Sigmoid colon (tissue), 7 donors: Measurements from ENCODE around the gene WSB2. TPM values are rescaled to one million over a fixed set of nuclear protein-coding genes. Genes with fewer than 3 reads are reported as not detected.

ENCODE experiments used
- DNase-seq: peaks from one replicate; pipeline ENCODE4 v3.0.0-alpha.2; 2019
- H3K27ac ChIP-seq, 4 donors: fragments of 200-600 bp; sonication (generic); one replicate each; pipeline ENCODE4 v1.5.1; 2016 to 2019; ENCODE audit warnings: mild to moderate bottlenecking in 1 of 4
- H3K27me3 ChIP-seq, 3 donors: fragments of 200-600 bp; sonication (generic); one replicate each; pipeline ENCODE4 v1.5.1; 2019; ENCODE audit warnings: mild to moderate bottlenecking in 1 of 3
- H3K36me3 ChIP-seq, 4 donors: fragments of 200-600 bp; sonication (generic); one replicate each; pipeline ENCODE4 v1.5.1; 2016 to 2019
- H3K4me1 ChIP-seq, 4 donors: fragments of 200-600 bp; sonication (generic); one replicate each; pipeline ENCODE4 v1.5.1; 2017 to 2019
- H3K4me3 ChIP-seq, 4 donors: fragments of 200-600 bp; sonication (generic); one replicate each; pipeline ENCODE4 v1.5.1; 2017 to 2019; ENCODE audit warnings: mild to moderate bottlenecking in 2 of 4, moderate library complexity in 1 of 4
- H3K9me3 ChIP-seq, 4 donors: fragments of 200-600 bp in 3 of 4; sonication (generic) in 3 of 4; one replicate each; pipeline versions ENCODE4 v1.5.1 to v1.6.1; 2013 to 2019
- EP300 ChIP-seq, 4 donors: sonication (generic); formaldehyde crosslinking; IDR thresholded peaks; one replicate each; pipeline ENCODE4 v1.6.1; 2017; ENCODE audit warnings: antibody characterized with exemption in 4 of 4
- POLR2A ChIP-seq, 2 donors: fragments of 450-650 bp; IDR thresholded peaks; one replicate each; pipeline ENCODE4 v1.6.1; 2016; ENCODE audit warnings: antibody characterized with exemption in 2 of 2, mild to moderate bottlenecking in 2 of 2, moderate library complexity in 2 of 2
- POLR2AphosphoS5 ChIP-seq, 4 donors: sonication (generic); formaldehyde crosslinking; IDR thresholded peaks; one replicate each; pipeline ENCODE4 v1.6.1; 2017; ENCODE audit warnings: antibody characterized with exemption in 4 of 4
- WGBS, 2 donors: extraction: QIAGEN DNeasy Blood & Tissue Kit; methylation state at CpG; one replicate each; pipeline ENCODE4 v1.1.7; 2013; 5-methylcytosine and 5-hydroxymethylcytosine counted together
- intact Hi-C: fragments of 100-400 bp; cut with DNase I; formaldehyde crosslinking; loops from one replicate; pipeline ENCODE4 v1.15.1; 2023
- polyA plus RNA-seq, 3 donors: library from polyadenylated mRNA; stranded (reverse); fragments of 200-250 nt; gene quantifications; one replicate each; pipeline ENCODE4 v1.2.3, GENCODE V29; 2013
- small RNA-seq, 3 donors: library from RNA; depleted of rRNA; stranded (forward); fragments of <200 nt; gene quantifications; one replicate each; pipeline ENCODE3, GENCODE V24; 2016
- total RNA-seq, 4 donors: library from RNA; depleted of rRNA; stranded (reverse); fragments of >200 nt; gene quantifications; one replicate each; pipeline ENCODE4 v1.1.0, GENCODE V29; 2016
- TF ChIP-seq, protein P1 (sequence below), 4 experiments: fragments of 450-650 bp in 3 of 4; fragments of 200-600 bp in 1 of 4; IDR thresholded peaks; one replicate each; pipeline ENCODE4 v1.5.1; 2016 to 2019; ENCODE audit warnings: antibody characterized with exemption in 4 of 4, mild to moderate bottlenecking in 3 of 4, moderate library complexity in 2 of 4
- donor health status: healthy with polysubstance abuse.
- donor health status: Bipolar disorder and iron deficiency.
- donor health status: healthy.

WSB2 gene
- total and polyA plus RNA-seq, 7 donors, result 50.2 to 160 (median 60.3) TPM

DNA sequence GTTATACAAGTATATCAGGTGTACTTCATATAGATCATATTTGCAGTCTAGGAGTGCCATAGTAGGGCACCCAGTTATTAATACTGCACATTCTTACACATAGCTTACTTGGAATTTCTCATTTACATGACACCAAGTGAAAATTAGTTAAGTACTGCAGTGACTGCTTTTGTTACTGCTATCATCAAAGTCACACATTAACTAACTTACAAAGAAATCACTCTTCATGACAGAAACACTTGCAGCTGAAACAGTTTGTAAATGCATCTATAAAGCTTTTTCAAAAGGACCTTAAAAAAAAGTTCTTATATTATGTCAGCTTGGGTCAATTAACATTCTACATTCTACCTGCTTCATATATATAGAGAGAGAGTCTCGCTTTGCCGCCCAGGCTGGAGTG is 62.3 kb downstream of the WSB2 start:
- no peak for TF ChIP-seq EP300 (IDR thresholded peaks at IDR 0.05)
- TF ChIP-seq, protein P1, sequence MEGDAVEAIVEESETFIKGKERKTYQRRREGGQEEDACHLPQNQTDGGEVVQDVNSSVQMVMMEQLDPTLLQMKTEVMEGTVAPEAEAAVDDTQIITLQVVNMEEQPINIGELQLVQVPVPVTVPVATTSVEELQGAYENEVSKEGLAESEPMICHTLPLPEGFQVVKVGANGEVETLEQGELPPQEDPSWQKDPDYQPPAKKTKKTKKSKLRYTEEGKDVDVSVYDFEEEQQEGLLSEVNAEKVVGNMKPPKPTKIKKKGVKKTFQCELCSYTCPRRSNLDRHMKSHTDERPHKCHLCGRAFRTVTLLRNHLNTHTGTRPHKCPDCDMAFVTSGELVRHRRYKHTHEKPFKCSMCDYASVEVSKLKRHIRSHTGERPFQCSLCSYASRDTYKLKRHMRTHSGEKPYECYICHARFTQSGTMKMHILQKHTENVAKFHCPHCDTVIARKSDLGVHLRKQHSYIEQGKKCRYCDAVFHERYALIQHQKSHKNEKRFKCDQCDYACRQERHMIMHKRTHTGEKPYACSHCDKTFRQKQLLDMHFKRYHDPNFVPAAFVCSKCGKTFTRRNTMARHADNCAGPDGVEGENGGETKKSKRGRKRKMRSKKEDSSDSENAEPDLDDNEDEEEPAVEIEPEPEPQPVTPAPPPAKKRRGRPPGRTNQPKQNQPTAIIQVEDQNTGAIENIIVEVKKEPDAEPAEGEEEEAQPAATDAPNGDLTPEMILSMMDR (IDR thresholded peaks at IDR 0.05), result no peak
- Histone ChIP-seq H3K4me3 (no peak overlapping the region), H3K27me3 (no peaks in the 10 kb centered on the region), H3K36me3 (no peaks in the 10 kb centered on the region), H3K27ac (no peak overlapping the region), H3K9me3 (peaks cover 0 to 2% (median 0%) of the 10 kb centered on the region in 4 donors), H3K4me1 (no peaks in the 10 kb centered on the region)
- intact Hi-C loops, result no loop called here
- no peak for DNase-seq
- WGBS, 2 donors, result 22 to 69% methylated on average over 2 of the region's 2 CpGs

DNA sequence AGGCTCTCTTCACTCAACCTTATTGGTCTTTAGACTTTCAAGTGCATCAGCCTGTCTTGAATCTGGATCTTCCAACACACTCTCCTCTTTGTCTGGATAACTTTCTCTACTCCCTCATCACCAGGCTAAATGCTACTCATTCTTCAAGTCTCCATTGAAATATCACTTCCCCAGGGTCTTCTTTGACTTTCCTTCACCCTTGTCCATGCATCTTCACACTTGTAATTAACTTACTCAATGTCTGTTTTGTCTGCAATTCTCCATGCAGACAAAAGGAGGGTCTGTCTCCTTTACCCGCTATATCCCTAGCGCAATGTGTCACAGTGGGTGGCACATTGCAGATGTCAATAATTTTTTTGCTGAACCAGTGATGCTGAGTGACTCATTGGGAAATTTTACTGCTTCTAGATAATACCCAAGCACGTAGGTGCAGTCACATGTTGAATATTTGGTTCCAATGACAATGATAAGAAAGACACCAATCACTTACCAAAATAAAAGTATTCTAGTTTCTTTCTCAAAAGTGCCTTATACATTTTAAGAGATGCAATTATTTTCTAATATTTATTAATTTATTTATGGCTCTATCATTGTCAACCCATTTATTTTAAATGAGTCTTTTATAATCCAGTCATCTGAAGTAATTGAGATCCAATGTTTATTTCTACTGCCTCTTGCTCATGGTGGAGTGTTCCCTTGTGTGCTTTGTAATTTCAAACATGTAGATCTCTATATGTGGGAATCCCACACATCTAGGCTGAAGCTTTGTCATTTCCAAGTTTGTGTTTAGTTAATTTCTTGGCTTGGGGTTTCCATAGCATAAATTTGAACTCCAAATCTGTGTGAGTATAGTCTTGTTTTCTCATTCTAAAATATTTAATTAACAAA is 66.2 kb downstream of the WSB2 start:
- WGBS, 2 donors, result 79 to 87% methylated on average over 3 of the region's 3 CpGs

DNA sequence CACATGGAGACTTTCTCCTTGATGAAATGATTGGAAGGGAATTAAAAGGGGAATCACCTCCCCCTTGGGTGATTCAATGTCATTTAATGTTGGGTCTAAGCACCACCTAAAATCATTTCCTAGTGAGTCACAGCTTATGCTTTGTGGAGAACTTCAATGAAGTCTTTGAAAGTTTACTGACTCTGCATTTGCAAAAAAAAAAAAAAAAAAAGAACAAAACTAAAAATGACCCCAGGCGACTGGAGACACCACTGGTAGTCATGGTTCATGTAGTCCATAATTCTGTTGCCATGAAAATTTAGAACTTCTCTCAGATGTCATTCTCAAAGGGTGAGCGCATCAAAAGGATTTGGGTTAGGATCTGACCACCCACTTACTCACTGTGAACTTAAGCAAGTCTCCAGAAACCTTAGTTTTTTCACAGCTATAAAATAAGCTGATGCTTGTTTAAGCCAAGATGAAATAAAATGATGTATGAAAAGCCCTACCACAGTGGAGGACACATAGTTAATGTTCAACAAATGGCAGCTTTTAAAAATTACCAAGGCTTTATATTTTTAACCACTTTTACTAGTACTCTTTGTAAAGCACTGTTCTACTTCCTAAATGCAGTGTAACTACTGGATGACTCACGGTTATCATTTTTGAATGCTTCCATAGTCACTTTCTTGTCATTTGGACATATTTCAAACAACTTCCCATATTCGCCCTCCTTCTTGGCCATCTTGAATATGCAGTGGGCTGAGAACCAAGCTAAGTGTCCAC is 74.1 kb downstream of the WSB2 start:
- no peak overlapping the region for H3K4me3 ChIP-seq
- H3K27ac ChIP-seq, result no peak overlapping the region
- no peaks in the 10 kb centered on the region for H3K4me1 ChIP-seq
- TF ChIP-seq, protein P1 (IDR thresholded peaks at IDR 0.05), result no peak
- no peak for TF ChIP-seq EP300 (IDR thresholded peaks at IDR 0.05)
- TF ChIP-seq POLR2A (IDR thresholded peaks at IDR 0.05), result no peak
- no peak for TF ChIP-seq POLR2AphosphoS5 (IDR thresholded peaks at IDR 0.05)
- no peaks in the 10 kb centered on the region for H3K36me3 ChIP-seq
- intact Hi-C loops, result no loop called here
- no peaks in the 10 kb centered on the region for H3K9me3 ChIP-seq
- 71 to 76% methylated on average over 4 of the region's 4 CpGs for WGBS, 2 donors
- DNase-seq, result no peak
- H3K27me3 ChIP-seq, result no peaks in the 10 kb centered on the region

More for the DNA sequence above, 66.2 kb downstream of the WSB2 start:
- intact Hi-C loops, result no loop called here
- Histone ChIP-seq H3K27me3 (no peaks in the 10 kb centered on the region), H3K9me3 (peaks cover 0 to 2% (median 0%) of the 10 kb centered on the region in 4 donors), H3K36me3 (no peaks in the 10 kb centered on the region), H3K4me3 (no peak overlapping the region), H3K4me1 (no peaks in the 10 kb centered on the region), H3K27ac (no peak overlapping the region)
- TF ChIP-seq POLR2AphosphoS5 (IDR thresholded peaks at IDR 0.05), result no peak
- TF ChIP-seq EP300 (IDR thresholded peaks at IDR 0.05), result no peak
- TF ChIP-seq POLR2A (IDR thresholded peaks at IDR 0.05), result no peak
- TF ChIP-seq, protein P1 (IDR thresholded peaks at IDR 0.05), result no peak
- DNase-seq, result no peak

DNA sequence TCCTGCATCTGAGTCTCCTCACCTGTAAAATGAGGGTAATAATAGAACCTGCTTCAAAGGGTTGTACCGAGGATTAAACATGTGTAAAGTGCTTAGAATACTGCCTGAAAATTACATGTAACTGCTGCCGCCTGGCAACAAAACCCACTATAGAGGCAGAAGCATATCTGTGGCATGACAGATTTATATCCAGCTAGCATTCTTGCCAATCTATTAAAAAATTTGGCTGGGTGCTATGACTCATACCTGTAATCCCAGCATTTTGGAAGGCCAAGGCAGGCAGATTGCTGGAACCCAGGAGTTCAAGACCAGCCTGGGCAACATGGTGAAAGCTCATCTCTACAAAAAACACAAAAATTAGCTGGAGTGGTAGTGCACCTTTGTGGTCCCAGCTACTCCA is 75.8 kb downstream of the WSB2 start:
- DNase-seq, result no peak
- TF ChIP-seq EP300 (IDR thresholded peaks at IDR 0.05), result no peak
- no peak for TF ChIP-seq POLR2AphosphoS5 (IDR thresholded peaks at IDR 0.05)
- TF ChIP-seq, protein P1 (IDR thresholded peaks at IDR 0.05), result no peak
- TF ChIP-seq POLR2A (IDR thresholded peaks at IDR 0.05), result no peak
- 83 to 88% methylated on average over 2 of the region's 2 CpGs for WGBS, 2 donors
- no peaks in the 10 kb centered on the region for H3K27me3 ChIP-seq
- H3K27ac ChIP-seq, result no peak overlapping the region
- H3K4me1 ChIP-seq, result no peaks in the 10 kb centered on the region
- H3K4me3 ChIP-seq, result no peak overlapping the region
- H3K9me3 ChIP-seq, result no peaks in the 10 kb centered on the region
- intact Hi-C loops, result no loop called here
- H3K36me3 ChIP-seq, result no peaks in the 10 kb centered on the region

Small RNAs within 50 kb of the gene (small RNA-seq; reads per million reads assigned to genes)
- 0 reads per million in 3 donors for gene AC131159.1

Other genes starting within 250 kb of the WSB2 start
- 1 to 10 TPM in 1 of 4 donors, under 1 TPM in 3; under 0.01 to 1.1 (median 0.38) TPM for gene KSR2, start 92.2 kb downstream of the WSB2 start, total RNA-seq
- gene KSR2, start 92.2 kb downstream of the WSB2 start, polyA plus RNA-seq, result under 1 TPM; under 0.01 to 0.58 (median 0.46) TPM
- gene RFC5, start 44.5 kb downstream of the WSB2 start, total RNA-seq, result 10 to 100 TPM in 2 of 4 donors, 1 to 10 TPM in 2; 6.9 to 12.7 (median 9.7) TPM
- 10 to 100 TPM in 2 of 3 donors, 1 to 10 TPM in 1; 9.5 to 15.1 (median 12.0) TPM for gene RFC5, start 44.5 kb downstream of the WSB2 start, polyA plus RNA-seq
- gene VSIG10, start 42.8 kb upstream of the WSB2 start, total RNA-seq, result 10 to 100 TPM; 22.2 to 31.1 (median 23.5) TPM
- 10 to 100 TPM; 28.5 to 59.9 (median 34.2) TPM for gene VSIG10, start 42.8 kb upstream of the WSB2 start, polyA plus RNA-seq
- gene PEBP1, start 74.9 kb upstream of the WSB2 start, total RNA-seq, result 100 to 1,000 TPM; 202 to 339 (median 292) TPM
- gene PEBP1, start 74.9 kb upstream of the WSB2 start, polyA plus RNA-seq, result 100 to 1,000 TPM; 215 to 358 (median 242) TPM